COLO668 (cell line): ENCODE data around the gene CTTNBP2.
A peak's percentile ranks its signal among the peaks of the same experiment; 100 is the strongest.

ENCODE experiments used
- DNase-seq: peaks from one replicate; lab custom pipeline; 2025; ENCODE audit not compliant: unreplicated experiment; lab: John Stamatoyannopoulos, UW

CTTNBP2 gene

DNA sequence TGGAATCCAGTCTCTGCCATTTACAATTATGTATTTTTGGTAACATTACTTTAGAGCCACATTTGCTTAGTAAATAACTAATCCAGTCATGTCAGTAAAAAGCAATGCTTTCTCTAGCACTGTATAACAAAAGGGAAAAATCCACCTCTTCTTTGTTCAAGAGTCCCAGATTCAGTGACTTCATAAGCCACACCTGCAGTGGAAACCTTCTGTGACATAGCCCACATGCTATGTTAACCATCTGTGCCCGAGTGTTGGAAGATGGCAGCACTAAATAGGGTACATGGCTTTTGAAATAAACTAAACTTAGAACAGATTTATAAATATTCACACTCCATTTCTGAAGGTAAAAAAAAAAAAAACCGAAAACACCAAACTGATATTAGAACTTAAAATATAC is 83.0 kb downstream of the CTTNBP2 start:
- DNase-seq = no peak

DNA sequence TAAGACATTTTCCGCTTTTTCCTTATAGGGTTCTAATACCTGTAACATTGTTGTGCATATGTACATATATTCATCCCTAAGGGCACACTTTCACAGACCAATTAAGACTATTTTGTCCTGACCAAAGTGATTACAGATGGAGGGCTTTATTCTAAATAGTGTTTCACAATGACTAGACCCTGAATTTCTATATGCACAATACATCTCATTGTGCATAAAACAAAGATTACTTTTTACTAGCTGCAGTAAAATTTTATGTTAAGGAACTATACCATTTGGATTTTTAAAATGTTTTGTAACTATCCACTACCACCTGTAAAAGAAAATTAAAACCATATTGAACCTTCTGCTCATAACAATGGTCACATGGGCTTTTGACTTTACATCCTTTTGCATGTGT is 87.8 kb downstream of the CTTNBP2 start:
- DNase-seq = no peak

DNA sequence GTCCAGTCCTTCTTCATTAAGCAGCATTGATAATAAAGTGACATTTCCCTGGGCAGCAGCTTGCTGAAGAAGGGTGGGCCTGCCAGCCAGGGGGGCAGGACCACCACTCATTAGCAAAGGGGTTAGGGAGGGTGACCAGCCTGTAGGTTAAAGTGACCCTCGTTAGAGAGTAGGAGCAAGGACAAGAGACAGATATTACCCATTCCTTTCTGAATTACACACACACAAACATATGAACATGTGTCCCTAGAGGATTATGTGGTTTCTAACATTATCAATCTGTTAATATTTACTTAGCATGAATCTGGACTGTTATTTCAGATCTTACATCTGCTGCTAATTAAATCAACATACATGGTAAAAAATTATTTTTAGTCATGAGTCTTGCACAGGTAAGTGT is 88.9 kb downstream of the CTTNBP2 start:
- DNase-seq = no peak

DNA sequence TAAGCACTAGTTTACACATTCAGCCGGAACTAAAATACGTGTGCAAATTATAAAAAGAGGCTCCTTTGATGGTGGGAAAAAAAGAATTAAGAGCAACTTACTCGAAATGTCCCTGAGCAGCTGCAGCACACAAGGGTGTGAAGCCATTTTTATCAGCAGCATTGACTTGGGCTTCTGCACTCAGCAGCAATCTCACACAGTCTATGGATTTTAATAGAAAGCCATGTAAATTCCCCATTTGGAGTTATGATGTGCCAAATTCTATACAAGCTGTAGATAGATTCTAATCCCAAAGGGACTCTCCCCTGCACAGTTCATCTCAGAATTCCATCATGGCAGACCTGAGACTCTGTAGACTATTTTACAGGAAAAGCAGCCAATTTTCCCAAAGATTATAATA is 90.5 kb downstream of the CTTNBP2 start:
- no peak for DNase-seq

DNA sequence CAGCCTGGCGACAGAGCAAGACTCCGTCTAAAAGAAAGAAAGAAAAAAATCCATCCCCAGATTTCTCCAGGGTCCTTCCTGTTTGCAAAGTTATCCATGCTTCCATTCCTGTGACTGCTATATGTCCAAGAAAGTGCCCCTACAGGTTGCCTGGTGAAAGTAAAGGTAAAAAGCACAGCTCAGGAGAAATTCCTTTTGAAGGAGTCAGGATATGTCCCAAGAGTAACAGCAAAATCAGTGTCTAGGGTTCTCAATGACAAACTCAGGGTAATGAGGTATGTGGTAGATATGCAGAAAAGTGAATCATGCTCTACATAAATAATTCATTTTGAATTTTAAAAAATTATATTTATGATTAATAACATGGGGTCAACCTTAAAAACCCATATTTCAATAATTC is 91.5 kb downstream of the CTTNBP2 start:
- DNase-seq = no peak

DNA sequence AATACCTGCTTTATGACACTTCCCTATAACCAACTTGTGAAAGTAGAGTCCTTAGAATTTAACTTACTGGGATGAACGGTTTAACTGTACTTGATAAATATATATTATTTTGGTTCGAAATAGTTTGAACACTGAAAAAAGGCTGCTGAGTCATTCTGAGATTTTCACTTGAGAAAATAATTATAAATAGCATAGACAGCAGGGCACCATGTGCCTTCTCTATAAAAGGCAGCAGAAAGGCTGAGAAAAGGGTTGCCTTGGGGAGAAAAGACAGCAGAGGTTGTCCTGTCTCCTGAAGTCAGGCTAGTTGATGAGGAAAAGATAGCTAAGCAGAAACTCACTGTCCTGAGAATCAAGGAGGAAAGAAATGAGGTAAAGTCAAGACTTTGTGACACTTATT is 92.4 kb downstream of the CTTNBP2 start:
- no peak for DNase-seq

DNA sequence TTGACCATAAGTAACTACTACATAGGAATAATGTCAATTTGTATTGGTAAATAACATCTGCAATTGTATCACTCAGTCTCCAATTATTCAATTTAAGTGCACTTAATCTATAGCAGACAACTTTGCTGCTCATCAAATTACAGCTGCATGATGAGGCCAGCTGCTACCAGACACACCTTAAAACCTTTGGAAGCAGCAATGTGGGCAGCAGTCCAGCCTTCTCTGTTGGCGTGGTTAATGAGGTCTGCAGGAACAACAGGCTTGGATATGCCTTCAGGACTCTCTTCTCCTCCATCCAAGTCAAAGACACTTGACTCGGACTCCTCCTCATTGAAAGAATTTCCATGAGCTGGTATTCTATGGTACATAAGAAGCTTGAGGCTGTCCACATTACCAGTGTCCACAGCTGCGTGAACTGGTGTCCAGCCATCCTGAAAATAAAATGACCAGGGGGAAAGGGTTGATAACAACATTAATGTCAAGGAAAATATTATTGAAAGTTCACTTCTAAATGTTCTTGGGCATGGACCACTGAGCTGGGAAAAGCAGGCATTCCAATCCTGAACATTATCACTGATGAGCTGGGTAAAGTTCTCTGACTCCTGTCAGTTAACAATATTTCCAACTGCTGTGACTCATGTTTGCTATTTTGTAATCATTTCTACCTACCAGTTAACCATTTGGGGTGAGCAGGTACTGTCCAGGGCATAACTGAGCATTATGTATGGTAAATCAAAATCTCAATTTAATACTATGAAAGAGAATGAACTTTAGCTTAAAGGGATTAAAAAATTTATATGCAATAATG is 95.7 kb downstream of the CTTNBP2 start:
- DNase-seq = peak; percentile 28

DNA sequence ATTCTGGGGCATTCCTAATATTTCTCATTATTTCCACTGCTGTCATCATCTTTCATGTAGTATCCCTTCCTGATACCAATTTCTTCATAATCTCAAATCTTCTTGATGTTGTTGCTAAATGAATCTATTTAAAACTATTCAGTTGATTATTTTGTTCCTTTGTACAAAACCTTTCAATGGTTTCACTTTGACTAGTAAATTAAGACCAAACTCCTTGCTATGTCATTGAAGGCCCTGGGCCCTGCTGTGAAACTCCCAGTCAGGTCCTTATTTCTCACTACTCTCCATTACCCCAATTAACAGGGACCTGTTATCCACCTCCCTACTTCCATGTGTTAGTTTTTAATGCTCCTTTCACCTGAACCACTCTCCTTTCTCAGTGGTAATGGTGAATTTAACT is 97.0 kb downstream of the CTTNBP2 start:
- DNase-seq = no peak

DNA sequence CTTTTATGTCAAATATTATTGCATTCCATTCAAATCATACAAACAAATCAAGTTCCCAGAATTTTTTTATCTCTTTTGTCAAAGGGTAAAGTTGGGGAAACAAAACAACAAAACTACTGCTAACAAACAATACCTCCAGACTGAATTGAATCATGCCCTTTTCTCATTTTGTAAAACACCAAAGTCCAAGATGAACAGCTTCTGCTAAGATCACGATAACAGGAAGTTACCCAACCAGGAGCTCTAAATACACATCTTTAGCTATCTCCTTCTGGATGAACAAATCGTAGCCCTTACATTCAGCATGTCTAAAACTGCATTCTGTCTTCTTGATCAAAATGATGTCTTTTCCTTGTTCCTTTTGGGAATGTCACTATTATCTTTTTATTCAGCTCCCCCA is 97.4 kb downstream of the CTTNBP2 start:
- no peak for DNase-seq

DNA sequence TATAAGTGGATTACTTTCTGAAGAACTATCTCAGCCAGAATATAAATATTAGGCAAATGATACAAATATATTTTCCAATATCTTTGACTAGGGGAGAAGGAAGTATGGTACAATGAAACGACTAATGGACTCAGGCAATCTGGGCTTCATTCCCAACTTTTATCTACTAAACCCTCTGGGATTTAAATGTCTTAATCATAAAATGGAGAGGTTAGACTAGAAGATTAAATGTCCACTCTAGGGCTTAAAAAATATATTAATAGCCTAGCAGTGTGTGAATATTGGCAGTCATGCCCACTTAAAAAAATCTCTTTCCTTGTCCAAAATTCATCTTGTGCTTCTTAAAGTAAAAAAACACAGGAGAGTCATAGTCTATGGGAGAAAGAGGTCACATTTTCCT is 98.3 kb downstream of the CTTNBP2 start:
- no peak for DNase-seq

DNA sequence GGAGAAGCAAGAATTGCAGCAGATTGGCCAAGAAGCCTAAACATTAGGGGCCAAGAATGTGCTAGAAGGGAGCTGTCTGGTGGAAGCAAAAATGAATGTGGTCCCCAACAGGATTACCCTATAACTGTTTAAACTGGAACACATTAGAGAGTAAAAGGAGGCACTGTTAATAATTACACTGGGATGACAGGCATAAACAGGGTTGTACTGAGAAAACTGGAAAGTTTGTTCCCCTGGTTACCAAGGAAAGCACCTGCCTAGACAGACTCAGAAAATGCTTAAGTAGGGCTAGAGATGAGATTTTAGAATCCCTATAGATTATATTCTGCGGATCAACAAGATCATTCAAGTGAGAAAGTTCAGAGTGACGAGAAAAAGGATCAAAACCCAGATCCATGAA is 100.8 kb downstream of the CTTNBP2 start:
- DNase-seq = no peak

DNA sequence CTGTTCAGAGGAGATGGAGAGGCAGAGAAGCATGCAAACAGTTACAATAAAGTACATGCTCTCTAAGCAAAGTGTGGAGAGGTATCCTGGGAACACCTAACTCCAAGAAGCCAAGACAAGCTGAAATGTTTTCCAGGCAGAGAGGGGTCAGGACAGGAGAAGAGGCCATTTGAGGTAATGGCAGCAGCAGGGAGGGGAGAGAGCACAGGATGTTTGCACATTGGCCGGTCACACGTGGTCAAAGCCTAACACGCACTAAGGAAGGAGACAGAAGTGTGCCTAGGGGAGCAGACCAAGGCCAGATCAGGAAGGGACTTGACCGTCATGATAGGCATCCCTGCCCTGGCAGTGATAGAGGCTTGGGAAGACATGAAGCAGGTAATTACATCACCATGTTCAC is 101.5 kb downstream of the CTTNBP2 start:
- DNase-seq = no peak

DNA sequence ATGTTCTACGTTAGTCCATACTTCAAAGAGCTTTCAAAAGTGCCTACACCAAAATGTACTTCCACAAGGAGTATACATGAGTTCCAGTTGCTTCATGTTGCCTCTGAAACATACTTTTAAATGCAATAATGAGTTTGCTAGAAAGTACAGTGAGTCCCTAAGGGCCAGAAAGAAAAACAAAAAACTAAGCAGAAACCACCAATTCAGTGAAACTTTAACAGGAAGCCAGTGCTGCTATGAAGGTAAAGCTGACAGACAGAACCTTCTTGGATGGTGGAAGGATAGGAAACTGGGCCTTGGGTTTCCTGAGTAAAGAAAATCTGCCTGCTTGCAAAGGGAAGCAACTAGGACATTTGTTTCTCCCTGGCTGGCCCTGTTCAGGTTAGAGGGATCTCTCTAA is 104.2 kb downstream of the CTTNBP2 start:
- no peak for DNase-seq

DNA sequence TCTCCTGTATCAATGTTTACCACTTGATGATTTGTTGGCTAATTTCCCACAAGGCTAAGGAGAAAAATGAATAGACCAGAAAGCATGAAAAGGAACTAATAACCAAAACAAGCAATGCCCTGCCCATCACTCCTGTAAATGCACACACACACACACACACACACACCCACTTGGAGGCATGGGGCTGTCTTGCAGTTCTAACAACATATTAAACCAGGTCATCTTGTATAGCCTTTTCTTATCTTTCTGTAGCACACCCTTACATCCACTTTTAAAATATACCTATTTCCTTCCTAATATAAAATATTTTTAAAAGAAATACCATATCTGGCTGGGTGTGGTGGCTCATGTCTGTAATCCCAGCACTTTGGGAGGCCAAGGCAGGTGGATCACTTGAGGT is 105.3 kb downstream of the CTTNBP2 start:
- DNase-seq = no peak

DNA sequence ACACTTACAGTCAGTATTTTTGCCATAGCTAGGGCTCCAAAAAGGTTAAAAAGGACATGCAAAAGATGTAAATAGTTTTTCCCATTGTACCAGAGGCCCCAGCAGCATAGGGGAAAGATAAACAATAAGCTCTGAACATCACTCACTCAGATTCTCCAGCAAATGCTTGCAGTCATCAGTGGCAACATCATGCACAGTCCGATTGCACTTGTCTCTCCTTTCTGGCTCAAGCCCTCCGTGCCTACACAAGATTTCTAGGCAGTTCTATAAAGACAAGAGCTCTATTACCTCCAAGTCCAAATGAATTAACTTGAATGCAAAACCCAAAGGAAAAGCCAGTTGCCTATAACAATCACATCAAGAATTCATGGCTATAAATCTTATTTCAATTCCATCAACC is 106.3 kb downstream of the CTTNBP2 start:
- DNase-seq = no peak

DNA sequence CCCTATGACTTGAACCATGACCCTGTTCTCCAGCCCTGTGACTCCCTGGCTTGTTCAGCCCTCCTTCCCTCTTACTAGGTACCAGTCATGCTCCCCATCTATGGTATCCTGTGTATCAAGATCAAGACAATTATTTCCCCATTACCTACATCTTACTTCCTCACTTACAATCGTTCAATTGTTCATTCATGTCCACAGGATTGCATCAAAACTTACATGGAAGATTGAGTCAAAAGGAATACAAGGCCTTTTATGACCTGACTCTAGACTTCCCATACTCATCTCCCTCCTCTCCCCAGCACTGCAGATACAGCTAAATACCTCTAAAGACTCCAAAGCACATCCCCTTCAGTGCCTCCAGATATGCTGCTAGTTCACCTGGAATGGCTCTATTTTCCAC is 109.2 kb downstream of the CTTNBP2 start:
- no peak for DNase-seq

DNA sequence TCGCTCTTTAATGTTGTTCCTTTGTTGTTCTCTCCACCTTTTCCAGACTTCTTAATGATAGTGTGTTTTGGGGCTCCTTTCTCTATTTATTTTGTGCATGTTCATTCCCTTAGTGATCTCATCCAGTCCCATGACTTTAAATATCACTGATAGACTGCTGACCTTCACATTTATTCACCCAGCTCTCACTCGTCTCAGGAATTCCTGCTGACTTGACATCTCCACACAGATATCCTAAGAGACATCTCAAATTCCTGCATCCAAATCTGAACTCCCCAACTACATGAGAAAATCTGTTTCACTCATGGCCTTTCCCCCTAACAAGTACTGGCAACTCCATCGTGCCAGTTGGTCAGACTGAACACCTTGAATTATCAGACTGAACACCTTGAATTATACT is 111.2 kb downstream of the CTTNBP2 start:
- DNase-seq = no peak

DNA sequence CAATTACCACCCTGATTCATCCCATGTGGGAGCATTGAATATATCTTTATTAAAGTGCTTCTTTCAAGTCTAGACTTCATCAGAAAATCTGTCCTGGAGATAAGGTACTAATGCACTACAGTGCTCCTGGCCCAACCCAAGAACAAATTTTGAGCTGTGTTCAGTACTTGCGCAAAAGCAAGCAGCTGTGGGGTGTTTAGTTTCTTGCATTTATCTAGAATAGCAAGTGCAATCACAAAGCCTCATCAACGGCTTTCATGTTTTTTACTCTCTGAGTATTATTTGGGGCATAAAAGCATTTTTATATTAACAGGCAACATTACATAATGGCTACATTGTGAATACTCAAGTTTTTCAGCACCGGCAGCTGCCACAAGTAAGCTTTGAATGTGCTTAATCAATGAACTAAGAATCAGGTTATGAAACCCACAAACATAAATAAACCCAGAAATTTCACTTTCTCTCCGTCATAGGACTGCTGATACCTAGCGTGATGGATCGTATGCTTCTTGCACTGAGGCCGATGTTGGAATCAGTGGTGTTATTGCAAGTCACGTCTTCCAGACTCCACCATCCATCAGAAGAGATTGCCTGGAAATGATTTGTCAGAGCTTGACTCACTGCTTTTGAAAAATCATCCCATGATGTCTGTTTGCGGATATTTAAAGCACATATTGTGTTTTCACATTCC is 113.1 kb downstream of the CTTNBP2 start:
- DNase-seq = no peak

DNA sequence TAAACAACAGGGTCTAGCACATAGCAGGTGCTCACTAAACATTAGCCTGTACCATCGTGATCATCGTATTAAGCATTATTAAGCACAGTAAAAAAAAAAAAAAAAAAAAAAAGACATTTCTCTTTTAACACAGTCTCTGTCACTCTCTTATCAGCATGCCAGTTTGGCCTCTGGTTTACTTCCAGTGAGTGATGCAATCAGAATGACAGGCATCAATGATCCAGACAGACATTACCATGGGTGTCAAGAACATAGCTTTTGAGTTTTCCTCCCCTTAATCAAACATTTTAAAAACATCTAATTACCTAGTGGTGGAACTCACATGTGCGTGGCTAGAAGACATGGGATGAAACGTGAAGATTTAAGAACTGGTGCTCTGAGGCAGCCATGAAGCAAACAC is 115.8 kb downstream of the CTTNBP2 start:
- no peak for DNase-seq

DNA sequence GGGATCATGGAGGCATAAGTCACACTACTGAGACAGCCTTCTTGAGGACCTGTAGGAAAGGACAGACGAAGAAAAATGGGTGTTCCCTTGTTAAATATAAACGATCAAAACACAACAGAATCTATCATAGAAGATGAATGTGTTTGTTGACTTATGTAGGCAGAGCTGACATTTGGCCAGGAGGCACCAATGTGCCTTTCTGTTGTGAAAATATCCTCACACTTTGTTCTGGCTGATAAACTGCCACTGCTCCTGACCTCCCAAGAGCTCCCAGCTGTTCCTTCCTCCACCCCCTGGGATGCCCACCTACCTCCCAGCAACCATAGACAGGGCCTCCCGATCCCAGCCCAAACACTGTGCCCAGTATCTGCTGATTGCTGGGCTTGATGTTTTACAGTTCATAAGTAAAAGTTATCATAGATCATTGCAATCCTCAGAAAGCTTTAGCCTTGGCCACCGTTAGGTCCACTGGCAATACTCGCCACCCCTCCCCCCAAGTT is 116.6 kb downstream of the CTTNBP2 start:
- DNase-seq = no peak

DNA sequence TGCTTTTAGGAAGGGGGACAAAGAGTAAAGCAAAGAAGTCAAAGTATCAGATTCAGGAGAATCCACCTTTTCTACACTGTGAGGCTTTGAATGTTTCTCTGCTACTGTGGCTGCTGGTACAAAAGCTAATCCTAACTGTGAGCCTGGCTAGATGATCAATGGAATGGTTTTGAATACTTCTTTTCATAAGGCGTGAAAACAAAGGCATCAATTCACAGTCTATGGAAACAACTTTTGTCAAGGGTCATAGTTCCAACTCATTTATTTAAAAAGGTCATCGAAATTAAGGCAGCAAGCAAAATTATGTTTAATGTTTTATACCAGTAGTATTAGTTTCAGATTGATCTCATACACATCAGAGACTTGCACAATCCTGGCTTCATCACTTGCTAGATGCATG is 118.1 kb downstream of the CTTNBP2 start:
- no peak for DNase-seq

DNA sequence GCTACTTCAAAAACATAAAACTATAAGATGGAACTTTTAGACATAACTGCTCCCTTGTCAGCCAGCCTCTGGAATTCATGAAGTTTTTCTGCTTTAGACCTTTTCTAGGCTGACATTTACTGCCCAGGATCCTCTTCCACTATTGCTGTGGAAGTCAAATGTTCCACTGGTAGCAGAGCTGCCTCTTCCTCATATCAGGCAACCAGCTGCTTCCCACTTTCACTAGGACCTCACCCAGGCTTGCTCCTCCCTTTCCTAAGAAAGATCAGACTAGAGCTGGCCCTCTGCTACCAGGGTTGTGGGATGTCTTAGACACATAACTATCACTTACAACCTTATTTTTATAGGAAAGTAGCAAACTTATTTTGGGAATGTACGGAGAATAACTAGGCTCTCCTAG is 121.5 kb downstream of the CTTNBP2 start:
- DNase-seq = no peak
